ENCODE measurements around the gene SLC22A4.

- TF ChIP-seq EZH2 (IDR thresholded peaks at IDR 0.05; ENCODE audit: borderline replicate concordance, low read length) (no peak), CTCF (conservative IDR thresholded peaks at IDR 0.05 in 1 of 2, IDR thresholded peaks at IDR 0.05 in 1 of 2; ENCODE audit: extremely low read depth in 1 of 2, insufficient read depth in 1 of 2, low read depth in 1 of 2, low read length in 2 of 2) (no peak)
These were observed 74.8 kb downstream of the SLC22A4 start for GRCh38 chr5:132369007-132369473.
